ENCODE measurements around the gene TMCO5A.

TMCO5A gene

DNA sequence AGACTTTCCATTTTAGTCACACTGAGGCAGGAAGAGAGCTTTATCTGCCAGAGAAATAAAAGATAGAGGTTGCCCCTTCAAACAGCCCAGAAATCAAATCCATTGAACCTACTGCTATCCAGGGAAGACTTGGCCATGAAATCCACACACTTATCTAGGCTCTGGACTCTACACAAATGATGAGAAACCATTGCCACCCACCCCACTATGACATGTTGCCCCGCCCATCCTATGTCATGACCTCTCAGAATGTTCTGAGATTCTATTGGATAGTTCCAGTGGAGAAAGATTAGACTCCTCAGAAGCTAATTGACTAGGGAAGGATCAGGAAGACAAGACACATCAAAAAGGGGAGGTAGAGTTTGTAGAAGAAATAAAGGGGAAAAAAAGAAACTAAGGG, at the start of gene TMCO5A:
Gene TMCO5A (plus strand): TSS at position 301 of the 400 bp plus-strand sequence. CDS start 1,684 bp downstream, outside the sequence.
- TF ChIP-seq, protein P1, sequence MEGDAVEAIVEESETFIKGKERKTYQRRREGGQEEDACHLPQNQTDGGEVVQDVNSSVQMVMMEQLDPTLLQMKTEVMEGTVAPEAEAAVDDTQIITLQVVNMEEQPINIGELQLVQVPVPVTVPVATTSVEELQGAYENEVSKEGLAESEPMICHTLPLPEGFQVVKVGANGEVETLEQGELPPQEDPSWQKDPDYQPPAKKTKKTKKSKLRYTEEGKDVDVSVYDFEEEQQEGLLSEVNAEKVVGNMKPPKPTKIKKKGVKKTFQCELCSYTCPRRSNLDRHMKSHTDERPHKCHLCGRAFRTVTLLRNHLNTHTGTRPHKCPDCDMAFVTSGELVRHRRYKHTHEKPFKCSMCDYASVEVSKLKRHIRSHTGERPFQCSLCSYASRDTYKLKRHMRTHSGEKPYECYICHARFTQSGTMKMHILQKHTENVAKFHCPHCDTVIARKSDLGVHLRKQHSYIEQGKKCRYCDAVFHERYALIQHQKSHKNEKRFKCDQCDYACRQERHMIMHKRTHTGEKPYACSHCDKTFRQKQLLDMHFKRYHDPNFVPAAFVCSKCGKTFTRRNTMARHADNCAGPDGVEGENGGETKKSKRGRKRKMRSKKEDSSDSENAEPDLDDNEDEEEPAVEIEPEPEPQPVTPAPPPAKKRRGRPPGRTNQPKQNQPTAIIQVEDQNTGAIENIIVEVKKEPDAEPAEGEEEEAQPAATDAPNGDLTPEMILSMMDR (IDR thresholded peaks at IDR 0.05; ENCODE audit: extremely low read depth, missing control alignments), result no peak
- no peak for DNase-seq (ENCODE audit: low spot score)

DNA sequence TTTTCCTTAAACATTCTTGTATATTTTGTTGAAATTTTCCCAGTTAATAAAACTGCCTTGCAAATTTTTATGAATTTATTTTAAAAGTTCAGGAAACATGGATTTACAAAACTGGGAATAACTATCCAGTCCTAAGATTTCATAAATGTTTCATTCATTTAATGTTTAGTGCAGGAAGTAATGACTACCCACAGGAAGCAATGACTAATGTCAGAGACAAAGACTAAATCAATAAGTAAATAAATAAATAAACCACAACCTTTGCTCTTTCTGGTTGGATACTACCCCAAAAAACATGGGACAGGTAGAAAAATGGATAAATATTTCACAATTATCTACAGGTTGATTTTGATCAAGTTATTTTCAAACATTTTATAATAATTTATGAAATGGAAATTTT, 48.8 kb upstream of the TMCO5A start:
- no peak for DNase-seq (ENCODE audit: low spot score)
- TF ChIP-seq, protein P1 (IDR thresholded peaks at IDR 0.05; ENCODE audit: extremely low read depth, missing control alignments), result no peak

DNA sequence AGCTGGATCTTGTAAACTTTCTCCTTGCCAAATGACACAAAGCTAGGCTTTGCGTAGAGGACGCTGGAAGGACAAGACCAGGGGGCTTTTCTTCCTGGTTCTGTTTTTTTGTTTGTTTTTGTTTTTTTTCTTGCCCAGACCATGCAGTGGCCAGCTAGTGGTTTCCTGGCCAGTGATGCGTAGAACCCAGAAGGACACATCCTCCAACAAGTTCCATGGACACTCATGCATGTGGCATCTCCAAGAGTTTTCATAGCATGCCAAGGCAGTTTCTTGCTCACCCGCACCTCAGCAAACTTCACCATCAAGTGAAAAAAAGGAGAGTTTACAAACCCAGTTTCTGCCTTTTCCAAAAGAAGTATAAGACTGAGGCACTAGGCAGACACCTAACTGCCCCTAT, 46.1 kb upstream of the TMCO5A start:
- TF ChIP-seq, protein P1 (IDR thresholded peaks at IDR 0.05; ENCODE audit: extremely low read depth, missing control alignments), result no peak
- no peak for DNase-seq (ENCODE audit: low spot score)

DNA sequence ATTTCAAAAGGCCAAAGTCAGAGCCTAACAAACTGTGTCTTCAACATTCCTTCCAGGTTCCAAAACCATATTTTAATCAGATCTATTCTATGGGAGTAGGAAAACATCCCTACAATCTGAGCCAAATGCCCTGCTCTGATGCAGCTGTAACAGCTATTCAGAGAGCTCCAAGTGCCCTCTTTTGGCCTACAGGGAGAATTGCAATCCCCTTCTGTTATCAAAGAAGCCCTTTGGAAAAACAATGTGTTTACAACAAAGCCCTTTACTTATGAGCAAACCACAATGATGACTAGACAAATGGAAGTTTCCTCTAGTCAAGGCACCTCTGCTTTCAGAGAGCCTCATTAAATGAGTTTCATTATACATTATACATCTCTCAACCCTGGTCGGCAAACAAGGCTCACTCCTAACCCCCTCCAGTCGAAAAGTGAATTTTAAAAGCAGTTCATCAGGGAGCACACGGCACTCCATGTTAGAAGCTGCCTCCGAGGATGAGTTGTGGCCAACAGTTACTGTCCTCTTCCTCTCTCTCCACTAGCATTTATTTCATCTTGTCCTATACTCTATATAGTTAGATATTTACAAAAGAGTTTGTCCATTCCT, 42.6 kb upstream of the TMCO5A start:
- peak; percentile 30 for DNase-seq (ENCODE audit: low spot score)
- TF ChIP-seq, protein P1 (IDR thresholded peaks at IDR 0.05; ENCODE audit: extremely low read depth, missing control alignments), result peak; percentile 49

GRCh38 chr15:37893309-37893708, 41.1 kb upstream of the TMCO5A start:
- DNase-seq (ENCODE audit: low spot score), result no peak
- TF ChIP-seq, protein P1 (IDR thresholded peaks at IDR 0.05; ENCODE audit: extremely low read depth, missing control alignments), result no peak

GRCh38 chr15:37898362-37898761, 36.1 kb upstream of the TMCO5A start:
- DNase-seq (ENCODE audit: low spot score), result no peak
- TF ChIP-seq, protein P1 (IDR thresholded peaks at IDR 0.05; ENCODE audit: extremely low read depth, missing control alignments), result no peak

DNA sequence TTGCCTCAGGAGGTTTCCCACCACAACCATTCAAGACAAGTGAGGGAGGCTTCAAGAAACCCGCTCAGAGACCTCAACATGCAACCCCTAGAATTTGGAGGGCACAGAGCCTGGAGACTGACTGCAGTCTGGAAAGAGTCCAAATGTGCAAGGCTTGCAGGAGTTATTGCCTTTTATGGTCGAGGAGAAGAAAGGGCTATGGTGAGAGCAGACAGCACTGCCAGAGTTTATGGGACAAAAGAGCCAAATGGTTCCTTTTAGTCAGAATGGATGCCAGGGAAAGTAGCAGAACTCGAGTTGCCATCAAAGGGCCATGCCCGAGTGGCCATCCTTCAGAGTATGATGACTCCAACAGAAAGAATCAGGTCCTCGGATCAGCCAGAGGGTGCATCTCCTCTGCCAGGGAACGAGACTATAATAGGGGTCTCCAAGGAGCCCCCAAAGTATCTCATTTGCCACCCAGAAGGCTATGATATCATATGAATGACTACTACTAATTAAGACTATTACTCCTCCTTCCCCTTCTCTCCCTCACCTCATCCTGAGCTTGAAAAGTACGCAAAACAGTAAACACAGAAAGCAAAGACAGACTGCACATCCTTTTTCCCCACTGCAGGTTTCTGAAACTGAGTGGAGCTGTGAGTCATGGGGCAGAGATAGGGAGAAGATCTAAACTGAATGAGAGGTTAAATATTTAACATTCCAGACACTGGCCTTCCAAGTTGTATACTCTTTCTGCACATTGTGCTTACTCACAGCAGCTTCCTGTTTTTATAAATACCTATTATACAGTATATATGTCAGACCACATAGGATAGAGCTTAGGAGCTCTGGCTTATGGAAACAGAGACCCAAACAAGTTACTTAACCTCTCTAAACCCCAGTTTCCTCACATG, 33.9 kb upstream of the TMCO5A start:
- TF ChIP-seq, protein P1 (IDR thresholded peaks at IDR 0.05; ENCODE audit: extremely low read depth, missing control alignments), result no peak
- DNase-seq (ENCODE audit: low spot score), result no peak

Data from GM20000 (cell line).